Esophagus muscularis mucosa (tissue), 3 donors: Measurements from ENCODE around the gene NDUFB7.

Source experiments
- CTCF ChIP-seq, 3 experiments: fragments of 200-600 bp in 2 of 3; fragments of 450-650 bp in 1 of 3; sonication (generic) in 2 of 3; IDR thresholded peaks; one replicate each; pipeline ENCODE4 v1.5.1; 2017 to 2019; ENCODE audit warnings: antibody characterized with exemption in 3 of 3, mild to moderate bottlenecking in 2 of 3, moderate library complexity in 1 of 3
- POLR2A ChIP-seq: fragments of 450-650 bp; IDR thresholded peaks from one replicate; pipeline ENCODE4 v1.6.1; 2017; ENCODE audit warnings: antibody characterized with exemption, moderate library complexity, mild to moderate bottlenecking, low read depth
- POLR2AphosphoS5 ChIP-seq, 2 donors: sonication (generic); formaldehyde crosslinking; IDR thresholded peaks; one replicate each; pipeline ENCODE4 v1.6.1; 2017; ENCODE audit warnings: antibody characterized with exemption in 2 of 2

GRCh38 chr19:14612657-14613056 is 40.8 kb upstream of the NDUFB7 start:
- TF ChIP-seq POLR2A (no peak), CTCF (IDR thresholded peaks at IDR 0.05) (no peak), POLR2AphosphoS5 (IDR thresholded peaks at IDR 0.05) (no peak)
